ENCODE data around the gene SRPK2.
A peak's percentile ranks its signal among the peaks of the same experiment; 100 is the strongest.
"Not testable (repeated sequence)": the region's sequence is repeated elsewhere in the genome, so short reads cannot be mapped to it uniquely, and the experiment has no call there.

SRPK2 gene

GRCh38 chr7:105388356-105389087, at the start of gene SRPK2:
Gene SRPK2, minus strand, starts transcription at chr7:105388921.
- no peak for DNase-seq (ENCODE audit: low read depth in 2 of 2)

- DNase-seq (ENCODE audit: low read depth in 2 of 2) = no peak
Observed at GRCh38 chr7:105438254-105438653, 49.5 kb upstream of the SRPK2 start.

GRCh38 chr7:105437356-105437755, 48.6 kb upstream of the SRPK2 start:
- not testable (repeated sequence) for DNase-seq (ENCODE audit: low read depth in 2 of 2)

GRCh38 chr7:105429746-105430612, 41.3 kb upstream of the SRPK2 start:
- peak; percentile 76 to 79 for DNase-seq (ENCODE audit: low read depth in 2 of 2)

- no peak for DNase-seq (ENCODE audit: low read depth in 2 of 2)
Observed at GRCh38 chr7:105426606-105427146, 38.0 kb upstream of the SRPK2 start.

- DNase-seq (ENCODE audit: low read depth in 2 of 2) = no peak
Observed at GRCh38 chr7:105423987-105424386, 35.3 kb upstream of the SRPK2 start.

GRCh38 chr7:105413887-105414437, 25.2 kb upstream of the SRPK2 start:
- no peak for DNase-seq (ENCODE audit: low read depth in 2 of 2)

GRCh38 chr7:105410774-105411173, 22.1 kb upstream of the SRPK2 start:
- DNase-seq (ENCODE audit: low read depth in 2 of 2) = not testable (repeated sequence)

GRCh38 chr7:105409775-105410174, 21.1 kb upstream of the SRPK2 start:
- DNase-seq (ENCODE audit: low read depth in 2 of 2) = not testable (repeated sequence)

- DNase-seq (ENCODE audit: low read depth in 2 of 2) = no peak
Observed at GRCh38 chr7:105408791-105409410, 20.2 kb upstream of the SRPK2 start.

- no peak for DNase-seq (ENCODE audit: low read depth in 2 of 2)
Observed at GRCh38 chr7:105403128-105403527, 14.4 kb upstream of the SRPK2 start.

GRCh38 chr7:105402221-105403095, 13.7 kb upstream of the SRPK2 start:
- DNase-seq (ENCODE audit: low read depth in 2 of 2) = peak in 1 of 2 experiments; percentile 26

GRCh38 chr7:105399043-105399725, 10.5 kb upstream of the SRPK2 start:
- DNase-seq (ENCODE audit: low read depth in 2 of 2) = no peak

- no peak for DNase-seq (ENCODE audit: low read depth in 2 of 2)
Observed at GRCh38 chr7:105396566-105396965, 7.8 kb upstream of the SRPK2 start.

- DNase-seq (ENCODE audit: low read depth in 2 of 2) = no peak
Observed at GRCh38 chr7:105391429-105391828, 2.7 kb upstream of the SRPK2 start.

GRCh38 chr7:105389889-105390288, 1.2 kb upstream of the SRPK2 start:
- DNase-seq (ENCODE audit: low read depth in 2 of 2) = no peak

- DNase-seq (ENCODE audit: low read depth in 2 of 2) = peak in 1 of 2 experiments; percentile 28
Observed at GRCh38 chr7:105389088-105389650, 448 bp upstream of the SRPK2 start.

- no peak for DNase-seq (ENCODE audit: low read depth in 2 of 2)
Observed at GRCh38 chr7:105387508-105388355, 989 bp downstream of the SRPK2 start.

- DNase-seq (ENCODE audit: low read depth in 2 of 2) = no peak
Observed at GRCh38 chr7:105377903-105378302, 10.8 kb downstream of the SRPK2 start.
